H9 (cell line): ENCODE results near the gene GCGR. TPM values are rescaled to one million over a fixed set of nuclear protein-coding genes. Genes with fewer than 3 reads are reported as not detected.

ENCODE experiments used
- DNase-seq: peaks from one replicate; pipeline ENCODE4 v3.0.0-alpha.2; 2017
- H2AFZ ChIP-seq: one replicate; pipeline ENCODE4 v1.6.1; 2013; ENCODE audit warnings: mild to moderate bottlenecking, low read length, control low read depth, moderate library complexity
- H2AK5ac ChIP-seq: 2 replicates; pipeline ENCODE4 v1.6.1; 2013; ENCODE audit warnings: low read length, control low read depth, mixed read lengths; ENCODE audit not compliant: insufficient read length
- H2BK120ac ChIP-seq: one replicate; pipeline ENCODE4 v1.6.1; 2013; ENCODE audit warnings: low read depth, mild to moderate bottlenecking, low read length, control low read depth, inconsistent platforms; ENCODE audit not compliant: poor library complexity, severe bottlenecking
- H2BK12ac ChIP-seq: 2 replicates; pipeline ENCODE4 v1.6.1; 2013; ENCODE audit warnings: low read length, control low read depth, mixed read lengths, low read depth; ENCODE audit not compliant: insufficient read length
- H2BK15ac ChIP-seq: 2 replicates; pipeline ENCODE4 v1.6.1; 2013; ENCODE audit warnings: low read depth, low read length, control low read depth
- H2BK20ac ChIP-seq: one replicate; pipeline ENCODE4 v1.6.1; 2013; ENCODE audit warnings: low read depth, mild to moderate bottlenecking, low read length, control low read depth, inconsistent platforms; ENCODE audit not compliant: poor library complexity, severe bottlenecking
- H2BK5ac ChIP-seq: 2 replicates; pipeline ENCODE4 v1.6.1; 2013; ENCODE audit warnings: low read length, control low read depth, mixed read lengths; ENCODE audit not compliant: insufficient read length
- H3K14ac ChIP-seq: 2 replicates; pipeline ENCODE4 v1.6.1; 2013; ENCODE audit warnings: low read length, control low read depth; ENCODE audit not compliant: insufficient read depth
- H3K18ac ChIP-seq: 2 replicates; pipeline ENCODE4 v1.6.1; 2013; ENCODE audit warnings: low read depth, mild to moderate bottlenecking, mixed read lengths, low read length, control low read depth; ENCODE audit not compliant: insufficient read length
- H3K23ac ChIP-seq: 2 replicates; pipeline ENCODE4 v1.6.1; 2013; ENCODE audit warnings: low read length, control low read depth, mixed read lengths, low read depth; ENCODE audit not compliant: insufficient read length
- H3K23me2 ChIP-seq: 2 replicates; pipeline ENCODE4 v1.6.1; 2013; ENCODE audit warnings: low read depth, mild to moderate bottlenecking, mixed read lengths, low read length, control low read depth; ENCODE audit not compliant: insufficient read length, poor library complexity, severe bottlenecking
- H3K27ac ChIP-seq: 2 replicates; pipeline ENCODE4 v1.5.1; 2013; ENCODE audit warnings: low read length, control low read depth, mixed read lengths, low read depth; ENCODE audit not compliant: insufficient read length
- H3K27me3 ChIP-seq: 2 replicates; pipeline ENCODE4 v1.6.1; 2013; ENCODE audit warnings: low read length, control low read depth, inconsistent platforms; ENCODE audit not compliant: insufficient read depth
- H3K4ac ChIP-seq: 2 replicates; pipeline ENCODE4 v1.6.1; 2013; ENCODE audit warnings: low read depth, mild to moderate bottlenecking, control low read depth, inconsistent platforms, low read length, moderate library complexity
- H3K4me1 ChIP-seq: 2 replicates; pipeline ENCODE4 v1.6.1; 2013; ENCODE audit warnings: low read length, control low read depth, inconsistent platforms; ENCODE audit not compliant: insufficient read depth
- H3K4me2 ChIP-seq: 2 replicates; pipeline ENCODE4 v1.6.1; 2013; ENCODE audit warnings: low read length, control low read depth, mixed read lengths; ENCODE audit not compliant: insufficient read length, insufficient read depth
- H3K56ac ChIP-seq: 2 replicates; pipeline ENCODE4 v1.6.1; 2013; ENCODE audit warnings: low read depth, mild to moderate bottlenecking, mixed read lengths, low read length, control low read depth; ENCODE audit not compliant: insufficient read length
- H3K79me1 ChIP-seq: 2 replicates; pipeline ENCODE4 v1.6.1; 2013; ENCODE audit warnings: low read depth, mild to moderate bottlenecking, moderate library complexity, low read length, control low read depth, inconsistent platforms; ENCODE audit not compliant: insufficient read depth, poor library complexity, severe bottlenecking
- H3K79me2 ChIP-seq: 2 replicates; pipeline ENCODE4 v1.6.1; 2013; ENCODE audit warnings: low read length, control low read depth, inconsistent platforms; ENCODE audit not compliant: insufficient read depth
- H3K9ac ChIP-seq: 2 replicates; pipeline ENCODE4 v1.6.1; 2013; ENCODE audit warnings: low read length, control low read depth, mixed read lengths; ENCODE audit not compliant: insufficient read length; ENCODE audit errors: extremely low read depth
- H3K9me3 ChIP-seq: one replicate; pipeline ENCODE4 v1.6.1; 2013; ENCODE audit warnings: low read depth, low read length, inconsistent platforms; ENCODE audit not compliant: control insufficient read depth
- H3T11ph ChIP-seq: one replicate; pipeline ENCODE4 v1.6.1; 2013; ENCODE audit warnings: mild to moderate bottlenecking, low read length, control low read depth, inconsistent platforms
- H4K20me1 ChIP-seq: one replicate; pipeline ENCODE4 v1.6.1; 2013; ENCODE audit not compliant: control insufficient read depth, insufficient read length, insufficient read depth
- H4K5ac ChIP-seq: 2 replicates; pipeline ENCODE4 v1.6.1; 2013; ENCODE audit warnings: low read depth, mild to moderate bottlenecking, mixed read lengths, low read length, control low read depth; ENCODE audit not compliant: insufficient read length
- H4K8ac ChIP-seq: replicated peaks from 2 replicates; pipeline ENCODE4 v1.6.1; 2013; ENCODE audit warnings: low read length, control low read depth, mixed read lengths, low read depth; ENCODE audit not compliant: insufficient read length
- H4K91ac ChIP-seq: 2 replicates; pipeline ENCODE4 v1.6.1; 2013; ENCODE audit warnings: low read depth, mild to moderate bottlenecking, moderate library complexity, mixed read lengths, low read length, control low read depth; ENCODE audit not compliant: insufficient read length
- H3K27ac Mint-ChIP-seq, 3 experiments: 2 replicates in 2 of 3; 3 replicates in 1 of 3; pipeline ENCODE4 v1.8.0; 2020 to 2021; ENCODE audit warnings: mixed read lengths in 3 of 3, mild to moderate bottlenecking in 1 of 3, moderate library complexity in 1 of 3
- H3K27me3 Mint-ChIP-seq: 2 replicates; pipeline ENCODE4 v1.8.0; 2021; ENCODE audit warnings: low read depth, mild to moderate bottlenecking, moderate library complexity, mixed read lengths
- H3K36me3 Mint-ChIP-seq, 3 experiments: 2 replicates in 2 of 3; 3 replicates in 1 of 3; pipeline ENCODE4 v1.8.0; 2020 to 2021; ENCODE audit warnings: low read depth in 3 of 3, mixed read lengths in 3 of 3; ENCODE audit not compliant: insufficient read depth in 1 of 3
- H3K4me1 Mint-ChIP-seq, 2 experiments: 2 replicates each; pipeline ENCODE4 v1.8.0; 2020; ENCODE audit warnings: mixed read lengths in 2 of 2
- H3K4me3 Mint-ChIP-seq, 2 experiments: 2 replicates in 1 of 2; 3 replicates in 1 of 2; pipeline ENCODE4 v1.8.0; 2020 to 2021; ENCODE audit warnings: mild to moderate bottlenecking in 2 of 2, mixed read lengths in 2 of 2, moderate library complexity in 1 of 2
- H3K9me3 Mint-ChIP-seq, 2 experiments: 2 replicates in 1 of 2; 3 replicates in 1 of 2; pipeline ENCODE4 v1.8.0; 2020; ENCODE audit warnings: mild to moderate bottlenecking in 2 of 2, mixed read lengths in 2 of 2, moderate library complexity in 1 of 2
- CTCF ChIP-seq: fragments of 200-600 bp; sonication (generic); conservative IDR thresholded peaks from 3 replicates; pipeline ENCODE4 v1.8.0; 2021; ENCODE audit warnings: antibody characterized with exemption, mild to moderate bottlenecking
- WGBS: extraction: QIAGEN DNeasy Blood & Tissue Kit; methylation state at CpG from one replicate; pipeline ENCODE4 v1.1.7; 2013; ENCODE audit warnings: missing lambda C conversion rate, low lambda C conversion rate, mixed read lengths; ENCODE audit not compliant: insufficient read length; ENCODE audit errors: extremely low coverage; 5-methylcytosine and 5-hydroxymethylcytosine counted together
- total RNA-seq: library from RNA; stranded (reverse); gene quantifications from 2 replicates; pipeline ENCODE4 v1.2.1, GENCODE V29; 2021

The GCGR gene
- total RNA-seq, 1 experiment from 2014 or later = 0.24 TPM

- TF ChIP-seq CTCF = no peak
- Histone ChIP-seq H2BK120ac (no peak overlapping the region), H2BK20ac (no peak overlapping the region), H3K79me2 (no peaks in the 10 kb centered on the region), H3K4me2 (no peak overlapping the region), H4K5ac (no peak overlapping the region), H4K8ac (no peak overlapping the region), H4K91ac (no peak overlapping the region), H3K4ac (no peak overlapping the region), H4K20me1 (no peaks in the 10 kb centered on the region), H3K27me3 (no peaks in the 10 kb centered on the region), H3K79me1 (no peaks in the 10 kb centered on the region), H2BK5ac (no peak overlapping the region), H3K4me1 (no peaks in the 10 kb centered on the region), H3K18ac (no peak overlapping the region), H2AFZ (no peak overlapping the region), H3K27ac (no peak overlapping the region), H3K9me3 (no peaks in the 10 kb centered on the region), H3K56ac (no peak overlapping the region), H3K23ac (no peak overlapping the region), H2BK12ac (no peak overlapping the region), H3K23me2 (no peaks in the 10 kb centered on the region), H3K9ac (no peak overlapping the region), H3T11ph (no peak overlapping the region), H3K14ac (no peak overlapping the region), H2AK5ac (no peak overlapping the region), H2BK15ac (no peak overlapping the region)
- Mint-ChIP-seq H3K27ac (no peak overlapping the region), H3K9me3 (peaks cover under 1 to 1% of the 10 kb centered on the region in 2 experiments; a peak in 3 of 5 replicates), H3K4me3 (no peak overlapping the region), H3K36me3 (no peaks in the 10 kb centered on the region), H3K4me1 (no peaks in the 10 kb centered on the region), H3K27me3 (peaks cover 4% of the 10 kb centered on the region)
- no CpG with 5 or more reads among the region's 3 CpGs for WGBS
- DNase-seq = no peak
Measured at GRCh38 chr17:81794074-81794476, 9.9 kb upstream of the GCGR start.
